Measurements from ENCODE around the gene SUZ12.

The SUZ12 gene

DNA sequence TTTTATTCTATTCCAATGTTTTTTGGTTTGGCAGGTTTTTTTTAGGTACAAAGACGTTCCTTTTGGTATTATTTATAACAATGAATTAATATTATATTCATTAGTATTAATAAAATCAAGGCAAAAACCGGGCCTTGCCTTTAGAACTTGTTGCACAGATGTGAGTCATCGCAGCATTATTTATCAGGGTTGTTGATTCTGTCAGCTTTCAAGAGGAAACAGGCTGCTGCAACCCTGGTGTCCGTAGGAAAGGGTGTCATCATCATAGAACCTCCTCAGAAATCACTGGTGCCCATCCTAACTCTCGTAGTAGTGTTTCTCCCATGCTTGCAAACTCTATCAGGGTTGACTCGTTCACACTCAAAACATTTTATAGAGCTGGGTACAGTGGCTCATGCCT lies 60.2 kb downstream of the SUZ12 start:
- no peak overlapping the region for H3K4me3 ChIP-seq (ENCODE audit: control insufficient read depth, low read depth, low read length)
- TF ChIP-seq, protein P1, sequence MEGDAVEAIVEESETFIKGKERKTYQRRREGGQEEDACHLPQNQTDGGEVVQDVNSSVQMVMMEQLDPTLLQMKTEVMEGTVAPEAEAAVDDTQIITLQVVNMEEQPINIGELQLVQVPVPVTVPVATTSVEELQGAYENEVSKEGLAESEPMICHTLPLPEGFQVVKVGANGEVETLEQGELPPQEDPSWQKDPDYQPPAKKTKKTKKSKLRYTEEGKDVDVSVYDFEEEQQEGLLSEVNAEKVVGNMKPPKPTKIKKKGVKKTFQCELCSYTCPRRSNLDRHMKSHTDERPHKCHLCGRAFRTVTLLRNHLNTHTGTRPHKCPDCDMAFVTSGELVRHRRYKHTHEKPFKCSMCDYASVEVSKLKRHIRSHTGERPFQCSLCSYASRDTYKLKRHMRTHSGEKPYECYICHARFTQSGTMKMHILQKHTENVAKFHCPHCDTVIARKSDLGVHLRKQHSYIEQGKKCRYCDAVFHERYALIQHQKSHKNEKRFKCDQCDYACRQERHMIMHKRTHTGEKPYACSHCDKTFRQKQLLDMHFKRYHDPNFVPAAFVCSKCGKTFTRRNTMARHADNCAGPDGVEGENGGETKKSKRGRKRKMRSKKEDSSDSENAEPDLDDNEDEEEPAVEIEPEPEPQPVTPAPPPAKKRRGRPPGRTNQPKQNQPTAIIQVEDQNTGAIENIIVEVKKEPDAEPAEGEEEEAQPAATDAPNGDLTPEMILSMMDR (IDR thresholded peaks at IDR 0.05; ENCODE audit: control insufficient read depth, insufficient read depth, low read depth, low read length, missing control alignments) = no peak
- no peak for DNase-seq (ENCODE audit: low read depth)

DNA sequence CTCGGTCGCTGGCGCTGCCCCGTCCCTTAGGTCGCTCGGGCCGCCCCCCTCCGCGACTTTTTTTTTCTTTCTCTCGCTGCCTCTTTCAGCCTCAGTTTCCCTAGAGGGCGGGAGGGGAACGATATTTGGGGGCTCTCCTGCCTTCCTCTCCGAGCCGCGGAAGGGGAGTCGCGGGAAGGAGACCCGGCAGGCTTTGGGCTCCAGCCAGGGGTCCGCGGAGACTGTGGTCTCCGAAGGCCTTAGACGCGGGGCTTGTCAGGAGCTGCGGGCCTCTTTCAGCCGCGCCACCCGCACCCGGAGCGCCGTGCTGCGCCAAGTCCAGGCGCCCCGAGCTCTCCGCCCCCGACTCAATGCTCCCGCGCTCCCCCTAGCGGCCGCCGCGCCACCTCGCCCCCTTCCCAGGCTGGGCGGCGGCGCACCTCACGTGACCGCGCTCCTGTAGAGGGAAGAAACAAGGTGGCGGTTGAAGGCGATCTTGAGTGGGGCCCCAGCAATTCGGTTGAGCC lies 70.2 kb downstream of the SUZ12 start, which contains the start of gene LRRC37B:
LRRC37B (plus strand) TSS at position 427 of the 506 bp plus-strand sequence. CDS start 14,010 bp downstream, outside the sequence.
- DNase-seq (ENCODE audit: low read depth) = no peak
- TF ChIP-seq, protein P1 (IDR thresholded peaks at IDR 0.05; ENCODE audit: control insufficient read depth, insufficient read depth, low read depth, low read length, missing control alignments) = peak; percentile 61
- H3K4me3 ChIP-seq (ENCODE audit: control insufficient read depth, low read depth, low read length) = peak within 1 kb of the TSS; percentile 64

DNA sequence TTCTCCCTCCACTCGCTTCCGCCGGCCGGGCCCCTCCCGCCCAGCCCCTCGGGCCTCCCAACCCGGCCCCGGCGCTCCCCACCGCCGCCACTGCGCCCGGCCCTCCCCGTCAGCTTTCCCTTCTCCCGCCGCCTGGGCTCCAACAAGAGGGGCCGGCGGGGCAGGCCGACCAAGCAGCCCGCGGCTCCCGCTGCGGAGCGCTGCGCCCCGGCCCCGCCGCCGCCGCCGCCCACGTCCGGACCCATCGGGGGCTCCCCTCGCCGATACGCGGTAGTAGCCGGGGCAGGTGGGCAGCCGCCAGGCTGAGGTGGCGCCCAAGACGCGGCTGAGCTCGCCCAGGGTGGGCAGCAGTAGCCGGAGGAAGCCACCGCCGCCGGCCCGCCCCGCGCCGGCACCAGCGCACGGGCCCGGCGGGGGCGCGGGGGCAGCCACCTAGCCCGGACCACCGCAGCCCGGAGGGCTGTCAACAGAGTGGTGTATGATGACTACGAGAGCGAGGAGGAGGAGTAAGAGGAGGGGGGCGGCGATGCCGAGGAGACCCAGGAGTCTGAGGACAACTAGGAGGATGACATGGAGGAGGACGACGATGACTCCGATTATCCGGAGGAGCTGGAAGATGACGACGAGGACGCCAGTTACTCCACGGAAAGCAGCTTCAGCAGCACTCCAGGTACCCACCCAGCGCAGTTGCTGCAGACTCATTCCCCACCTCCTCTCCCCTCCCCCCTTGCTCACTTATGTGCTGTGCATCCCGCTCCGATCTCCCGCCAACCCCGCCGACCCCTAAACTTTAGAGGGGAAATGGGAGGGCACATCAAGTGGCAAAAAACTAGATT lies 70.9 kb downstream of the SUZ12 start:
- H3K4me3 ChIP-seq (ENCODE audit: control insufficient read depth, low read depth, low read length) = peak overlapping the region; percentile 64
- no peak for DNase-seq (ENCODE audit: low read depth)
- TF ChIP-seq, protein P1 (IDR thresholded peaks at IDR 0.05; ENCODE audit: control insufficient read depth, insufficient read depth, low read depth, low read length, missing control alignments) = no peak

DNA sequence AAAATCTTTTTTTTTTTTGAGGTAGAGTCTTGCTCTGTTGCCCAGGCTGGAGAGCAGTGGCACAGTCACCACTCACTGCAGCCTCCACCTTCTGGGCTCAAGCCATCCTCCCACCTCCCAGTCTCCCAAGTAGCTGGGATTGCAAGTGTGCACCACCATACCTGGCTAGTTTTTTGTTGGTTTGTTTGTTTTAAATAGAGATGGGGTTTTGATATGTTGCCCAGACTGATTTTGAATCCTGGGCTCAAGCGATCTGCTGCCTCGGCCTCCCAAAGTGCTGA lies 72.4 kb downstream of the SUZ12 start:
- TF ChIP-seq, protein P1 (IDR thresholded peaks at IDR 0.05; ENCODE audit: control insufficient read depth, insufficient read depth, low read depth, low read length, missing control alignments) = no peak
- H3K4me3 ChIP-seq (ENCODE audit: control insufficient read depth, low read depth, low read length) = no peak overlapping the region; the same call in 1 of the 2 replicates
- no peak for DNase-seq (ENCODE audit: low read depth)

DNA sequence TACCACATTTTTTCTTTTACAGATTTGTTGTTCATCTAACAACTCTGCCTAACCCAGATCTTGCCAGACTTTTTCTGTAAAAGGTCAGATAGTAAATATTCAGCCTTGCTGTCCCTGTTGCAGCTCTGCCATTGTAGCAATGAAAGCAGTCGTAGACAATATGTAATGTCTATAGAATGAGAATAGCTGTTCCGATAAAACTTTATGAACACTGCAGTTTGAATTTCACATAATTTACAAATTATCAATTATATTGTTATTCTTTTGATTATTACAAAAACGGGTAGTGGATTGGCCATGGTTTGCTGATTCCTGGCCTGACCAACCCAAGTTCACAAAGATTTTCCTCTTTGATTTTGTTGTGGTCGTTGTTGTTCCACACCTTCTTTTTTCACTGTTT lies 73.3 kb downstream of the SUZ12 start:
- no peak for DNase-seq (ENCODE audit: low read depth)
- no peak overlapping the region for H3K4me3 ChIP-seq (ENCODE audit: control insufficient read depth, low read depth, low read length)
- TF ChIP-seq, protein P1 (IDR thresholded peaks at IDR 0.05; ENCODE audit: control insufficient read depth, insufficient read depth, low read depth, low read length, missing control alignments) = no peak

DNA sequence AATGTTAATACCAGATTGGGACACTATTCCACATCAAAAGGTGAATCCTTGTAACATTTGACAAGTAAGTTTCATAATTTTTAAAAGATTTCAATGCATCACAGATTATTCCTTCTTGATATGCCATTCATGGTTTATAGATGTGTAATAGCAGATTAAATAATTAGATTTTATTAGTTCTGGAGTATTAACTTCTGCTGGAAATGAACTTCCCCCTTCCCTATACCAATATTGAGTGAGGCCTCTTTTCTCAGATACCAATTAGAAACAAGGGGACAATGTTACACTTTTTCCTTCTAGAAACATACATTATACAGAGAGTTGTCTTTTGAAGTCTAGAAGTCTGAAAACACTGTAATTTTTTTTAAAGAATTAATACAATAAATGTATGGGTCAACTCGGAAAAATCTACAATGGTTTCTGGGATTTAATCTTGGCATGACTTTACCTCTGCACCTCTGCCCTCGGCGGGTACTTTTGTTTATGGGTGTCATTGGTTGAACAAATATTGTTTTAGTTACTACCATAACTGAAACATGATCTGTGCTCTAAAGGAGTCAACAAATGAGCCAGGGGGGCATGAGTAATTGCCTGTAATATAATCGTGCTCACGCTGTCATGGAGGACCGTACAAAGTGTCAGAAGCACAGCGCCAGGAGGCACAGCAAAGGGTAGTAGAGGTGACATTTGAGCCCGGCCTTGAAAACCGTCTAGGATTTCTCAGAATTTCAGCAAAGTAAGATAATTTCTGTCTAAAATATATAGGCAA lies 78.6 kb downstream of the SUZ12 start:
- DNase-seq (ENCODE audit: low read depth) = no peak
- TF ChIP-seq, protein P1 (IDR thresholded peaks at IDR 0.05; ENCODE audit: control insufficient read depth, insufficient read depth, low read depth, low read length, missing control alignments) = no peak
- H3K4me3 ChIP-seq (ENCODE audit: control insufficient read depth, low read depth, low read length) = no peak overlapping the region
